RWPE2 (cell line): Measurements from ENCODE around the gene HOXD11.
A peak's percentile ranks its signal among the peaks of the same experiment; 100 is the strongest.

ENCODE experiments used
- ATAC-seq: fragments of 200-7000 bp; cut with Tn5 transposase; 3 replicates; pipeline ENCODE4 v1.9.1; 2021; ENCODE audit warnings: low read depth
- DNase-seq: peaks from one replicate; pipeline ENCODE4 v3.0.0-alpha.2; 2020; ENCODE audit warnings: low spot score
- H3K27ac ChIP-seq: fragments of 450-650 bp; 2 replicates; pipeline ENCODE4 v1.5.1; 2017; ENCODE audit warnings: mild to moderate bottlenecking; ENCODE audit not compliant: poor library complexity, severe bottlenecking
- H3K27me3 ChIP-seq: fragments of 250-450 bp; sonication (Bioruptor Pico); 2 replicates; pipeline ENCODE4 v1.5.1; 2021; ENCODE audit warnings: mild to moderate bottlenecking, moderate library complexity; ENCODE audit not compliant: insufficient read depth, poor library complexity, severe bottlenecking
- H3K36me3 ChIP-seq: fragments of 250-450 bp; sonication (Bioruptor Pico); 2 replicates; pipeline ENCODE4 v1.5.1; 2020; ENCODE audit warnings: low read depth, mild to moderate bottlenecking, moderate library complexity
- H3K4me1 ChIP-seq: fragments of 250-450 bp; sonication (Bioruptor Pico); 2 replicates; pipeline ENCODE4 v1.5.1; 2021; ENCODE audit warnings: mild to moderate bottlenecking, moderate library complexity; ENCODE audit not compliant: insufficient read depth, poor library complexity, severe bottlenecking
- H3K4me3 ChIP-seq: fragments of 250-450 bp; sonication (Bioruptor Pico); 2 replicates; pipeline ENCODE4 v1.5.1; 2021; ENCODE audit warnings: mild to moderate bottlenecking, moderate library complexity; ENCODE audit not compliant: severe bottlenecking
- H3K9me3 ChIP-seq: fragments of 250-450 bp; sonication (Bioruptor Pico); 2 replicates; pipeline ENCODE4 v1.5.1; 2021; ENCODE audit warnings: mild to moderate bottlenecking, moderate library complexity; ENCODE audit not compliant: severe bottlenecking
- TF ChIP-seq, protein P1 (sequence below): fragments of 450-650 bp; IDR thresholded peaks from one replicate; pipeline ENCODE4 v1.5.1; 2017; ENCODE audit warnings: mild to moderate bottlenecking, moderate library complexity; ENCODE audit not compliant: poor library complexity, severe bottlenecking

HOXD11 gene

DNA sequence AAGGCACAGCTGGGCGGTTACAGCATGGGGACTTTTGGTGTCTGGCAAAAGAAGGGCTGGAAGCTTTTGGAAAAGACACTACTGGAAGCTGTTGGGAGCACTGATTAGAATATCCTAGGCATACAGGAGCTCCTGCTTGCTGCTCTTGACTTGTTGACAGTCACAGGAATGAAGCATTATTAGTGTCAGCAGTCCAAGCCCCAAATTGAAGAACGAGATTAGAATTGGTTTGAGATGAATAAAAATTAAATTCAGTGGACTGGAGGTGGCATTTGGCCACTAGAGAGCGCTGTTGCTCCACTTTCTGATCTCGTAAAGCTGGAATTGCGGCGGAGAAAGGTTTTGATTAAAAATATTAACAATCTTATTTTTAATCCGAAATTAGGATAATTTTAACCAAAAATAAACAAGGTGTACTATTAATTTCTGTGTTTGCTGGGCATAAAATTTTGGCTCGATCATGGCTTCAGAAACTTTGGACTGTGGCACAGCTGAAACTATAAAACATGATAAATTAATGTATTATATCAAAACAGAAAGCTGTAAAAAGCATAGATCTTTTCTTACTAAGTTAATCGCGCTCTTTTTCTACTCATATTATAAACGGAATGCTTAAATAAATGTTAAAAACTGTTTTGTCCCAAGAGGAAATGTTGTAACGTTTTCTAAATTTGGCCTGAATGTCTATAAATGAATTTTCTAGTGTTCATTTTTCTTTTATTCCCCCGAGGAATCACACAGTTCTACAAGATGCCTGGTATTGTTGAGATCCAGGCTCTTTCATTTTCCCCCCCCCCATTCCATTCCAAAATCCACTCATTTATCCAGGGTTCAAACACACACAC lies 20.1 kb downstream of the HOXD11 start:
- TF ChIP-seq, protein P1, sequence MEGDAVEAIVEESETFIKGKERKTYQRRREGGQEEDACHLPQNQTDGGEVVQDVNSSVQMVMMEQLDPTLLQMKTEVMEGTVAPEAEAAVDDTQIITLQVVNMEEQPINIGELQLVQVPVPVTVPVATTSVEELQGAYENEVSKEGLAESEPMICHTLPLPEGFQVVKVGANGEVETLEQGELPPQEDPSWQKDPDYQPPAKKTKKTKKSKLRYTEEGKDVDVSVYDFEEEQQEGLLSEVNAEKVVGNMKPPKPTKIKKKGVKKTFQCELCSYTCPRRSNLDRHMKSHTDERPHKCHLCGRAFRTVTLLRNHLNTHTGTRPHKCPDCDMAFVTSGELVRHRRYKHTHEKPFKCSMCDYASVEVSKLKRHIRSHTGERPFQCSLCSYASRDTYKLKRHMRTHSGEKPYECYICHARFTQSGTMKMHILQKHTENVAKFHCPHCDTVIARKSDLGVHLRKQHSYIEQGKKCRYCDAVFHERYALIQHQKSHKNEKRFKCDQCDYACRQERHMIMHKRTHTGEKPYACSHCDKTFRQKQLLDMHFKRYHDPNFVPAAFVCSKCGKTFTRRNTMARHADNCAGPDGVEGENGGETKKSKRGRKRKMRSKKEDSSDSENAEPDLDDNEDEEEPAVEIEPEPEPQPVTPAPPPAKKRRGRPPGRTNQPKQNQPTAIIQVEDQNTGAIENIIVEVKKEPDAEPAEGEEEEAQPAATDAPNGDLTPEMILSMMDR, result peak; percentile 94
- Histone ChIP-seq H3K27me3 (no peaks in the 10 kb centered on the region), H3K4me3 (no peak overlapping the region)

DNA sequence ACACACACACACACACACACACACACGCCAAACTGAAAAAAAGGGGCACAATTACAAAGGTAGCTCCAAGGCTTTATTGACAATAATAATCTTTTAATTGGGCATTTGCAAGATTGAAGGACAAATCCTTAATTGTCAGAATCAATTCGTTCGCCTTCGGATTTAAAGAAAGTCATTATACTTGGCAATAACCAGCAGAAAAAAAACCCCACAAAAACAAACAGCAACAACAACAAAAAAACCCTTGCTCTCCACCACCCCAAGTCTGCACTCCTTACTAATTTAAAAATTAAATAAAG lies 20.6 kb downstream of the HOXD11 start:
- DNase-seq, result no peak
- Histone ChIP-seq H3K9me3 (no peaks in the 10 kb centered on the region), H3K4me1 (peaks cover 5% of the 10 kb centered on the region), H3K27ac (no peak overlapping the region), H3K27me3 (no peaks in the 10 kb centered on the region), H3K36me3 (peaks cover 8% of the 10 kb centered on the region), H3K4me3 (no peak overlapping the region)
- no peak for ATAC-seq
- TF ChIP-seq, protein P1, result no peak

More for the DNA sequence above, 20.1 kb downstream of the HOXD11 start:
- DNase-seq, result no peak
- H3K27ac ChIP-seq, result no peak overlapping the region
- H3K36me3 ChIP-seq, result peaks cover 8% of the 10 kb centered on the region
- no peaks in the 10 kb centered on the region for H3K9me3 ChIP-seq
- peak; percentile 13; the same call in 1 of the 3 replicates for ATAC-seq
- peaks cover 5% of the 10 kb centered on the region for H3K4me1 ChIP-seq

DNA sequence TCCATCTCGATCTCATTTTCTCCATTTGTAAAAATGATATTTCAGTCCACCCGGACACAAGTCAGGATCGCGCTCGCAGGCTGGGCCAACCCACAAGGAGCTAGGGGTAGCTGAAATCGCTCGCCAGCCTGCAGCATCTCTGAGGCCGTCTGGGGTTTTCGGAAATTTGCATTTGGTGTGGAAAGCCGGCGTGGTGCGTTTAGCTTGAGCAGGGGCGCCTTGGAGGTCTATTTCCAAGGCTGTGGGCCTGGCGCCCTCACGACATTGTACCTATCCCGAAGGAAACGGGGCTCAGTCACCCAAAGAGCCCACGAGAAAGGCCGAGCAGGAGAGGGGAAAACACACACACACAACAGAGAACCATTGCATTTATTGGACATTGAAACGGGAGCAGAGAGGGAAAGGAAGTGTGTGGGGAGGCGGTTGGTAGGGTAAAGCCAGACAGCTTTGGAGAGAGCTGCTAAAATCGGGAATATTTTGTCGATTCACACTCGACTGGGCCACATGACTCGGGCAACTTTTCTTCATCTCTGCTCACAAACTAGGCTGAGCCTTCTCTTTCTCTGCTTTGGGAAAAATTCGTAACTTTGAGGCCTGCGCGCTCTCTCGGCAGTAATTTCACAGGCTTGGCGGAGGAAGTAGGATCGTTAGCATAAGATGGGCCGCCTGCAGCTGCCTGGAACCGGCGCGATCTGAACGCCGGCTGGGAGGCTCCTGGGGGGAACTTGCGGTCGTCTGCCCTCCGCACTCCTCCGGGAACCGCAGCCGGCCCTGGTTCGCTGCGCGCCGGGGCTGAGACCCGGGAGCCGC lies 21.3 kb downstream of the HOXD11 start:
- Histone ChIP-seq H3K27ac (no peak overlapping the region), H3K9me3 (no peaks in the 10 kb centered on the region), H3K27me3 (no peaks in the 10 kb centered on the region), H3K4me3 (no peak overlapping the region), H3K36me3 (peaks cover 6% of the 10 kb centered on the region), H3K4me1 (peaks cover 5% of the 10 kb centered on the region)
- TF ChIP-seq, protein P1, result no peak
- ATAC-seq (no peak), DNase-seq (no peak)

DNA sequence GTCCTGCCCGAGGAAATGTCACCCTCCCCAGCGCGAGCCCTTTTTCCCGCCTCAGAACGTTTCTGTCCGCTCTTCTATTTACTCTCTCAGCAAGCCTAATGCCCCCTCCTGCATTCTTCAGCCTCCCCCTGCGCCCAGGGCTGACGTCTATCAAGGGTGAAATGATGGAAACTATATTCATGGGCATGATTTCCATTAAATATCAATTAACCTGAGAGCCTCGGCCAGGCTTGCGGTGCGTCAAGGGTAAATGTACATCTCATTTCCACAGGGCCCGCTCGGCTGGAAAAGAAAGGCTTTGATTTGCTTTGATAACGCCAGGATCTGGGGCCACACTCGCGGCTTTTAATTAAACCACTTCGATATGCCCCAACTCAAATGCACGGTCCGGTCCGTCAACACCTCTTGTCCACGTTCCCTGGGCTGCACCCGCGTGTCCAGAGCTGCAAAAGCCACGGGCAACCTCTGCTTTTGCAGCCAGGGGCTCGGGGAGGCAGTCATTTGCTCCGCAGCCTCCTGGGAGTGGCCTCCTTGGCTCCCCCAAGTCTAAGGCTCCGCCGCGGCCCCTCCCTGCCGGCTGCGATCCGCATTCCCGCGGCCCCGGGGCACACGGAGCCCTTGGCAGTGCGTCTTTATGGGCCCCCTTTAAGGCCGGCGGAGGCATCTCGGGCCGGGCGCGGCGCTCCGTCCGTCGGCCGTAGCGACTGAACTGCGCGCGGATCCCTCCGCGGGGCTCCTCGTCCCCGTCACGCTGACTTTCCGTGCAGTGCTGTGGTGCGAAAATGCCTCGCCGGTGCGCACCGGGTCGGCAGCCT lies 22.1 kb downstream of the HOXD11 start, which contains the start of gene HOXD8:
TSS of gene HOXD8 (plus strand) at position 724 of the 815 bp plus-strand sequence. CDS start 662 bp downstream, outside the sequence.
- Histone ChIP-seq H3K4me1 (peaks cover 5% of the 10 kb centered on the region), H3K36me3 (no peaks in the 10 kb centered on the region), H3K9me3 (no peaks in the 10 kb centered on the region), H3K4me3 (peak within 1 kb of the TSS; percentile 96), H3K27me3 (no peaks in the 10 kb centered on the region), H3K27ac (peak within 1 kb of the TSS; percentile 65)
- ATAC-seq (peak; percentile 45), DNase-seq (no peak)
- TF ChIP-seq, protein P1, result no peak
